Calu3 (cell line): Measurements from ENCODE around the gene KIRREL3. TPM values are rescaled to one million over a fixed set of nuclear protein-coding genes. Genes with fewer than 3 reads are reported as not detected.

ENCODE experiments used
- BruUV-seq: library from RNA; stranded (reverse); fragments of 400-500 nt; replicated peaks from 2 replicates; lab custom pipeline; 2021; lab: Mats Ljungman, UMichigan
- CTCF ChIA-PET: fragments of 300-600 bp; sonication (Branson Sonifier 250); formaldehyde crosslinking; loops from one replicate; lab custom pipeline; 2022; ENCODE audit warnings: antibody characterized with exemption; lab: Charles Lee
- DNase-seq: peaks from one replicate; pipeline ENCODE4 v3.0.0; 2022
- H3K27ac Mint-ChIP-seq: one replicate; pipeline ENCODE4 v1.8.0; 2022; ENCODE audit warnings: mixed read lengths; ENCODE audit not compliant: unreplicated experiment
- H3K27me3 Mint-ChIP-seq: one replicate; pipeline ENCODE4 v1.8.0; 2022; ENCODE audit warnings: mixed read lengths; ENCODE audit not compliant: unreplicated experiment
- H3K36me3 Mint-ChIP-seq: one replicate; pipeline ENCODE4 v1.8.0; 2022; ENCODE audit warnings: mild to moderate bottlenecking, moderate library complexity, mixed read lengths; ENCODE audit not compliant: insufficient read depth, unreplicated experiment
- H3K4me1 Mint-ChIP-seq: one replicate; pipeline ENCODE4 v1.8.0; 2022; ENCODE audit warnings: mild to moderate bottlenecking, low read depth, mixed read lengths; ENCODE audit not compliant: unreplicated experiment
- H3K4me3 Mint-ChIP-seq: one replicate; pipeline ENCODE4 v1.8.0; 2022; ENCODE audit warnings: mild to moderate bottlenecking, low read depth, moderate library complexity, mixed read lengths; ENCODE audit not compliant: unreplicated experiment
- H3K9me3 Mint-ChIP-seq: one replicate; pipeline ENCODE4 v1.8.0; 2022; ENCODE audit warnings: low read depth, mixed read lengths; ENCODE audit not compliant: unreplicated experiment
- intact Hi-C: fragments of 100-400 bp; cut with micrococcal nuclease; formaldehyde crosslinking; loops from one replicate; pipeline ENCODE4 v1.10.0; 2022; ENCODE audit not compliant: unreplicated experiment
- total RNA-seq: library from RNA; stranded (reverse); gene quantifications from 2 replicates; pipeline ENCODE4 v1.2.3, GENCODE V29; 2022
- TF ChIP-seq, protein P1 (sequence below): fragments of 200-600 bp; IDR thresholded peaks from one replicate; pipeline ENCODE4 v1.8.0; 2022; ENCODE audit warnings: antibody characterized with exemption; ENCODE audit not compliant: unreplicated experiment

The KIRREL3 gene
- total RNA-seq, 1 experiment from 2014 or later, result 0.26 TPM

- no TSS peak for BruUV-seq
- no peak for DNase-seq
- intact Hi-C loops, result no loop called here
- no peaks in the 10 kb centered on the region for H3K4me1 Mint-ChIP-seq
- no peaks in the 10 kb centered on the region for H3K36me3 Mint-ChIP-seq
- no peak overlapping the region for H3K4me3 Mint-ChIP-seq
- TF ChIP-seq, protein P1, sequence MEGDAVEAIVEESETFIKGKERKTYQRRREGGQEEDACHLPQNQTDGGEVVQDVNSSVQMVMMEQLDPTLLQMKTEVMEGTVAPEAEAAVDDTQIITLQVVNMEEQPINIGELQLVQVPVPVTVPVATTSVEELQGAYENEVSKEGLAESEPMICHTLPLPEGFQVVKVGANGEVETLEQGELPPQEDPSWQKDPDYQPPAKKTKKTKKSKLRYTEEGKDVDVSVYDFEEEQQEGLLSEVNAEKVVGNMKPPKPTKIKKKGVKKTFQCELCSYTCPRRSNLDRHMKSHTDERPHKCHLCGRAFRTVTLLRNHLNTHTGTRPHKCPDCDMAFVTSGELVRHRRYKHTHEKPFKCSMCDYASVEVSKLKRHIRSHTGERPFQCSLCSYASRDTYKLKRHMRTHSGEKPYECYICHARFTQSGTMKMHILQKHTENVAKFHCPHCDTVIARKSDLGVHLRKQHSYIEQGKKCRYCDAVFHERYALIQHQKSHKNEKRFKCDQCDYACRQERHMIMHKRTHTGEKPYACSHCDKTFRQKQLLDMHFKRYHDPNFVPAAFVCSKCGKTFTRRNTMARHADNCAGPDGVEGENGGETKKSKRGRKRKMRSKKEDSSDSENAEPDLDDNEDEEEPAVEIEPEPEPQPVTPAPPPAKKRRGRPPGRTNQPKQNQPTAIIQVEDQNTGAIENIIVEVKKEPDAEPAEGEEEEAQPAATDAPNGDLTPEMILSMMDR, result no peak
- H3K9me3 Mint-ChIP-seq, result no peaks in the 10 kb centered on the region
- H3K27ac Mint-ChIP-seq, result no peak overlapping the region
- CTCF ChIA-PET, result no interaction called here
- no peaks in the 10 kb centered on the region for H3K27me3 Mint-ChIP-seq
These were observed 527.3 kb downstream of the KIRREL3 start for GRCh38 chr11:126473269-126473668.

DNA sequence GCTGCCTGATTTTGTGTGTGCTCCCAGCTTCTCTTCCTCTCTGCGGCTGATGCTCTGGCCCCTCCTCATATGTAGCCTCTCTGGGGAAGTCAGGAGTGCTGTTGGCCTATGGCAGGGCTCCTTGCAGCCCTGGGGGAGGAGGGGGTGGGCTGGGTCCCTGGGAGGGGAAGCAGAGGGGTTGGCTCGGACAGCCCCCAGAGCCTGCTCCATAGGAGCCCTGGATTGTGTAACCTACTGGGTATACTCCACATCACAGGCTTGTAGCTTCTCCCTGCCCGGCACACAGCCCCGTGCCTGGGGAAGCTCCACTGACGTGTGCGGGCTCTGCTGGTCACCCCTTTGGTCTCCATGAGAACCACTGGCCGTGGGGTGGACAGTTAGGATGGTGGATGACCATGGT, 531.3 kb downstream of the KIRREL3 start:
- no peak overlapping the region for H3K4me3 Mint-ChIP-seq
- H3K27ac Mint-ChIP-seq, result no peak overlapping the region
- H3K36me3 Mint-ChIP-seq, result no peaks in the 10 kb centered on the region
- TF ChIP-seq, protein P1, result no peak
- peaks cover under 1% of the 10 kb centered on the region for H3K9me3 Mint-ChIP-seq
- intact Hi-C loops, result no loop called here
- peaks cover 28% of the 10 kb centered on the region for H3K27me3 Mint-ChIP-seq
- DNase-seq, result no peak
- CTCF ChIA-PET, result interaction anchor here (0.6 to 1.2 kb wide), 3 partner anchors 11 to 23 kb away, joined by 4 to 6 read pairs (median 4); no protein-coding TSS in a partner anchor
- H3K4me1 Mint-ChIP-seq, result no peaks in the 10 kb centered on the region
- no TSS peak for BruUV-seq

- Mint-ChIP-seq H3K4me3 (no peak overlapping the region), H3K9me3 (peaks cover 2% of the 10 kb centered on the region), H3K36me3 (no peaks in the 10 kb centered on the region), H3K4me1 (no peaks in the 10 kb centered on the region), H3K27ac (no peak overlapping the region), H3K27me3 (peaks cover 40% of the 10 kb centered on the region)
- no TSS peak for BruUV-seq
- DNase-seq, result no peak
- CTCF ChIA-PET, result interaction anchor here (1.2 kb wide), 1 partner anchor 13 kb away, joined by 6 read pairs; no protein-coding TSS in a partner anchor
- intact Hi-C loops, result no loop called here
- TF ChIP-seq, protein P1, result no peak
These were observed 532.5 kb downstream of the KIRREL3 start for GRCh38 chr11:126468102-126468521.

- no peak for DNase-seq
- no peak overlapping the region for H3K4me3 Mint-ChIP-seq
- H3K27ac Mint-ChIP-seq, result no peak overlapping the region
- H3K9me3 Mint-ChIP-seq, result peaks cover 2% of the 10 kb centered on the region
- BruUV-seq, result no TSS peak
- H3K27me3 Mint-ChIP-seq, result peaks cover 42% of the 10 kb centered on the region
- TF ChIP-seq, protein P1, result no peak
- H3K4me1 Mint-ChIP-seq, result no peaks in the 10 kb centered on the region
- intact Hi-C loops, result no loop called here
- CTCF ChIA-PET, result no interaction called here
- H3K36me3 Mint-ChIP-seq, result no peaks in the 10 kb centered on the region
These were observed 533.1 kb downstream of the KIRREL3 start for GRCh38 chr11:126467471-126467870.
